Keratinocyte (primary cell): ENCODE measurements around the gene MED26. TPM values are rescaled to one million over a fixed set of nuclear protein-coding genes. Genes with fewer than 3 reads are reported as not detected.

Experiments
- DNase-seq: peaks from one replicate; pipeline ENCODE4 v3.0.0-alpha.2; 2011; ENCODE audit warnings: low read depth, missing footprints, low spot score
- FAIRE-seq: peaks from 2 replicates; lab custom pipeline; 2011; peaks lifted over from hg19 to GRCh38; lab: Jason Lieb, UNC
- H2AFZ ChIP-seq: 2 replicates; pipeline ENCODE4 v1.6.0; 2012; ENCODE audit warnings: low read length, control low read depth, inconsistent platforms; ENCODE audit not compliant: control insufficient read depth
- H3K27ac ChIP-seq: 2 replicates; pipeline ENCODE4 v1.5.1; 2011; ENCODE audit warnings: low read length; ENCODE audit not compliant: control insufficient read depth, insufficient read depth
- H3K27me3 ChIP-seq: 3 replicates; pipeline ENCODE4 v1.6.0; 2011; ENCODE audit warnings: low read length; ENCODE audit not compliant: control insufficient read depth, insufficient read depth; ENCODE audit errors: extremely low read depth
- H3K36me3 ChIP-seq, 2 experiments: 2 replicates in 1 of 2; 3 replicates in 1 of 2; pipeline ENCODE4 v1.5.1; 2011; ENCODE audit warnings: low read length in 2 of 2, mild to moderate bottlenecking in 1 of 2; ENCODE audit not compliant: control insufficient read depth in 2 of 2, insufficient read depth in 2 of 2; ENCODE audit errors: extremely low read depth in 1 of 2
- H3K4me1 ChIP-seq: 3 replicates; pipeline ENCODE4 v1.5.1; 2011; ENCODE audit warnings: low read length; ENCODE audit not compliant: control insufficient read depth, insufficient read depth; ENCODE audit errors: extremely low read depth
- H3K4me2 ChIP-seq: 3 replicates; pipeline ENCODE4 v1.6.0; 2011; ENCODE audit warnings: low read depth, low read length; ENCODE audit not compliant: control insufficient read depth, insufficient read depth; ENCODE audit errors: extremely low read depth
- H3K4me3 ChIP-seq, 3 experiments: fragments of 200-600 bp in 1 of 3; sonication (generic) in 1 of 3; 2 replicates in 2 of 3; 3 replicates in 1 of 3; pipeline ENCODE4 v1.5.1; 2011 to 2016; ENCODE audit warnings: low read length in 3 of 3, mild to moderate bottlenecking in 3 of 3, control low read depth in 2 of 3, inconsistent platforms in 1 of 3, low read depth in 1 of 3, mixed read lengths in 1 of 3, mixed run types in 1 of 3, moderate library complexity in 1 of 3; ENCODE audit not compliant: control insufficient read depth in 2 of 3, insufficient read depth in 2 of 3; ENCODE audit errors: extremely low read depth in 1 of 3
- H3K79me2 ChIP-seq: 2 replicates; pipeline ENCODE4 v1.6.0; 2012; ENCODE audit warnings: low read length; ENCODE audit not compliant: control insufficient read depth, insufficient read depth
- H3K9ac ChIP-seq: 3 replicates; pipeline ENCODE4 v1.6.0; 2011; ENCODE audit warnings: low read length; ENCODE audit not compliant: control insufficient read depth, insufficient read depth; ENCODE audit errors: extremely low read depth
- H3K9me1 ChIP-seq: 3 replicates; pipeline ENCODE4 v1.6.0; 2011; ENCODE audit warnings: low read length; ENCODE audit not compliant: control insufficient read depth, insufficient read depth; ENCODE audit errors: extremely low read depth
- H3K9me3 ChIP-seq: 2 replicates; pipeline ENCODE4 v1.5.1; 2012; ENCODE audit warnings: low read depth, low read length; ENCODE audit not compliant: control insufficient read depth
- H4K20me1 ChIP-seq: 3 replicates; pipeline ENCODE4 v1.6.0; 2011; ENCODE audit warnings: low read length; ENCODE audit not compliant: control insufficient read depth, insufficient read depth; ENCODE audit errors: extremely low read depth
- CTCF ChIP-seq, 3 experiments: IDR thresholded peaks in 1 of 3; conservative IDR thresholded peaks in 1 of 3; optimal IDR thresholded peaks in 1 of 3; 2 replicates in 2 of 3; 3 replicates in 1 of 3; pipeline versions ENCODE3 to v1.5.1; 2011; ENCODE audit warnings: low read length in 3 of 3, mild to moderate bottlenecking in 3 of 3, moderate library complexity in 2 of 3, control low read depth in 1 of 3, inconsistent platforms in 1 of 3; ENCODE audit not compliant: insufficient read depth in 2 of 3; ENCODE audit errors: extremely low read depth in 1 of 3
- EZH2 ChIP-seq: IDR thresholded peaks from one replicate; pipeline ENCODE4 v1.6.1; 2012; ENCODE audit warnings: inconsistent platforms, mild to moderate bottlenecking, low read length, moderate library complexity
- dilution Hi-C: fragments of 300-500 bp; cut with MboI; formaldehyde crosslinking; loops from one replicate; pipeline ENCODE4 v1.7.0; 2020; ENCODE audit warnings: low sequenced_read_pairs; ENCODE audit not compliant: extremely low pct_ligation_motif_present
- polyA plus RNA-seq, 5 experiments: library from polyadenylated mRNA; depleted of rRNA in 3 of 5; stranded (reverse) in 3 of 5; stranded (forward) in 1 of 5; unstranded in 1 of 5; fragments of >200 nt; gene quantifications; 1 replicate in 1 of 5; 2 replicates in 3 of 5; 3 replicates in 1 of 5; pipeline versions ENCODE4 v1.2.1 to v1.2.3, GENCODE V29; 2011 to 2012; ENCODE audit warnings: missing spikeins in 2 of 5, low read depth in 1 of 5, low replicate concordance in 1 of 5

MED26 gene
- polyA plus RNA-seq, 1 donor (not counting 4 experiments of a cell fraction or from before 2014, with no cell fraction given), result 4.7 TPM

DNA sequence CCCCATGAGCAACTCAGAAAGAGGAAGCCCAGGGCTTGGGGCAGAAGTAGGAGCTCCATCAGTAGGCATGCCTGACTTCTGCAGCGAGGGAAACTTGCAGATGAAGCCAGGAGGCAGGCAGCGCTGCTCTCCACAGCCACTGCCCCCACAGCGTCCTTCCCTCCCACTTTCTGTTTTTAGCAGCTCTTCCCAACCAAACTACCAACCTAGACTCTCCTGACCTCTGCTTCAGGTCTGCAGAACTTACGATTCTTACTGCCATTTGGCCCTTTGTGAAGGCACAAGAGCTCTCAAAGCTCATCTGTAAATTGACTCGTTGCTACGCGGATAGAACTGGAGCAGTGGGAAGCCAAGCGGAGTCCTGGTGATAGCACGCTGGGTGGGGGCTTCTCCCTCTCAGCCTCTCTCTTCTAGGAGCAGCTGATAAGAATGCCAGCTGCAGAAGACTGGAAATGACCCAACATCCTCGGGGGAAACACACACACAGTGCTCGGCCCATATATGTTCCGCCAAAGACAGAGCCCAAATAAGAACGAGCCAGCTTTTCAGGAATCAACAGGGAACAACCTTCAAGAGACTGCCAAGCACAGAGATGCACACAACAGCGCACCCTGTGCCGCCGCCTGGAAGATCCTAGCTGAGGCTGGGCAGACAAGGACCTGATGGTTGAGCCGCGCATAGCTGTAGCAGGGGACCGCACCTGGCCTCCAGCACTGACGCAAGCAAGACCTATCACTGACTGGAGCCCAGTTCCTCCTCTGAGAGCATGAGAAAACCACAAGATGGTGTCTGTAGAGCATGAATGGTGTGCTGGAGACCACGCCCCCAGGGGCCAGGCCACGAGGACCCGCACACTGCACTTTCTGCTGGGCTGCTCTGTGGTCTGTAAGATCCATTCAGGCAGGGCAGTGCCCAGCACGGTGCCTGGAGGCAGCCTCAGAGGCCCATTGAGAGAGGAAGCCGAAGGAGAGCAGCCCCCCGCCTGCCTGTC, 39.9 kb downstream of the MED26 start:
- H3K9me3 ChIP-seq, result no peaks in the 10 kb centered on the region
- peaks cover 92% of the 10 kb centered on the region for H3K79me2 ChIP-seq
- H2AFZ ChIP-seq, result no peak overlapping the region
- no peak for DNase-seq
- peaks cover 60% of the 10 kb centered on the region for H3K4me1 ChIP-seq
- peak overlapping the region in 2 of 3 experiments; percentile 46 to 58 for H3K4me3 ChIP-seq
- peaks cover 30% of the 10 kb centered on the region for H3K9me1 ChIP-seq
- peak overlapping the region; percentile 80 for H3K4me2 ChIP-seq
- peak overlapping the region; percentile 36 for H3K9ac ChIP-seq
- no peaks in the 10 kb centered on the region for H3K27me3 ChIP-seq
- dilution Hi-C loops, result no loop called here
- H3K27ac ChIP-seq, result peak overlapping the region; percentile 38
- peaks cover 27% of the 10 kb centered on the region for H4K20me1 ChIP-seq
- peak; percentile 72 for FAIRE-seq
- peaks cover under 1 to 9% of the 10 kb centered on the region in 2 experiments for H3K36me3 ChIP-seq
- no peak for TF ChIP-seq EZH2
- TF ChIP-seq CTCF (optimal IDR thresholded peaks at IDR 0.05 in 1 of 3, IDR thresholded peaks at IDR 0.05 in 1 of 3, conservative IDR thresholded peaks at IDR 0.05 in 1 of 3; ENCODE audit: extremely low read depth in 1 of 3, insufficient read depth in 2 of 3, low read length in 3 of 3), result peak in 1 of 3 experiments; percentile 10

- Histone ChIP-seq H4K20me1 (peaks cover 25% of the 10 kb centered on the region), H3K79me2 (peaks cover 92% of the 10 kb centered on the region), H3K9me3 (no peaks in the 10 kb centered on the region), H3K9ac (peak overlapping the region; percentile 60), H2AFZ (no peak overlapping the region), H3K27me3 (no peaks in the 10 kb centered on the region), H3K36me3 (peaks cover 0 to 9% of the 10 kb centered on the region in 2 experiments), H3K4me3 (peak overlapping the region in 2 of 3 experiments; percentile 43 to 58), H3K4me1 (peaks cover 58% of the 10 kb centered on the region), H3K9me1 (peaks cover 29% of the 10 kb centered on the region), H3K4me2 (peak overlapping the region; percentile 80), H3K27ac (peak overlapping the region; percentile 83)
- FAIRE-seq (no peak), DNase-seq (peak; percentile 44)
- TF ChIP-seq EZH2 (no peak), CTCF (optimal IDR thresholded peaks at IDR 0.05 in 1 of 3, IDR thresholded peaks at IDR 0.05 in 1 of 3, conservative IDR thresholded peaks at IDR 0.05 in 1 of 3; ENCODE audit: extremely low read depth in 1 of 3, insufficient read depth in 2 of 3, low read length in 3 of 3) (no peak)
- dilution Hi-C loops, result no loop called here
Measured at GRCh38 chr19:16586991-16587832, 40.8 kb downstream of the MED26 start.
